Peyer's patch (tissue), 4 donors: ENCODE results near the gene MLLT10.

ENCODE experiments used
- CTCF ChIP-seq, 6 experiments: fragments of 450-650 bp in 4 of 6; fragments of 200-600 bp in 2 of 6; sonication (generic) in 1 of 6; IDR thresholded peaks; one replicate each; pipeline ENCODE4 v1.5.1; 2017 to 2019; ENCODE audit warnings: antibody characterized with exemption in 6 of 6, mild to moderate bottlenecking in 3 of 6, moderate library complexity in 1 of 6
- POLR2A ChIP-seq, 2 donors: fragments of 450-650 bp; IDR thresholded peaks; one replicate each; pipeline ENCODE4 v1.5.1; 2017; ENCODE audit warnings: antibody characterized with exemption in 2 of 2, mild to moderate bottlenecking in 2 of 2, moderate library complexity in 2 of 2

GRCh38 chr10:21758239-21758638 lies 224.2 kb downstream of the MLLT10 start:
- TF ChIP-seq CTCF (IDR thresholded peaks at IDR 0.05) (no peak), POLR2A (IDR thresholded peaks at IDR 0.05) (no peak)
